SHP77 (cell line): Measurements from ENCODE around the gene TMEM184B.

ENCODE experiments used
- DNase-seq, 2 experiments: peaks; one replicate each; lab custom pipeline; 2025; lab: John Stamatoyannopoulos, UW

The TMEM184B gene

GRCh38 chr22:38308791-38309498, 36.1 kb upstream of the TMEM184B start:
- DNase-seq, result no peak

GRCh38 chr22:38305471-38306448, 33.0 kb upstream of the TMEM184B start:
- DNase-seq, result no peak

GRCh38 chr22:38304526-38304925, 31.7 kb upstream of the TMEM184B start:
- DNase-seq, result no peak

- DNase-seq, result no peak
These were observed 31.2 kb upstream of the TMEM184B start for GRCh38 chr22:38303974-38304373.

GRCh38 chr22:38302906-38303305, 30.1 kb upstream of the TMEM184B start:
- DNase-seq, result no peak

- no peak for DNase-seq
These were observed 28.1 kb upstream of the TMEM184B start for GRCh38 chr22:38300946-38301345.

- no peak for DNase-seq
These were observed 27.6 kb upstream of the TMEM184B start for GRCh38 chr22:38300197-38300945.

GRCh38 chr22:38299770-38300102, 26.9 kb upstream of the TMEM184B start:
- no peak for DNase-seq

- DNase-seq, result no peak
These were observed 25.6 kb upstream of the TMEM184B start for GRCh38 chr22:38298312-38299005.

- DNase-seq, result no peak
These were observed 23.6 kb upstream of the TMEM184B start for GRCh38 chr22:38296372-38296771.

- no peak for DNase-seq
These were observed 23.1 kb upstream of the TMEM184B start for GRCh38 chr22:38295863-38296262.

- DNase-seq, result no peak
These were observed 22.5 kb upstream of the TMEM184B start for GRCh38 chr22:38295339-38295738.

- no peak for DNase-seq
These were observed 21.4 kb upstream of the TMEM184B start for GRCh38 chr22:38294193-38294592.

GRCh38 chr22:38292694-38293093, 19.9 kb upstream of the TMEM184B start:
- no peak for DNase-seq

GRCh38 chr22:38291201-38291777, 18.5 kb upstream of the TMEM184B start:
- DNase-seq, result no peak

GRCh38 chr22:38290347-38290746, 17.5 kb upstream of the TMEM184B start:
- no peak for DNase-seq

- no peak for DNase-seq
These were observed 16.8 kb upstream of the TMEM184B start for GRCh38 chr22:38289583-38290082.

- DNase-seq, result no peak
These were observed 14.3 kb upstream of the TMEM184B start for GRCh38 chr22:38286915-38287669.

- no peak for DNase-seq
These were observed 12.2 kb upstream of the TMEM184B start for GRCh38 chr22:38285018-38285417.

- DNase-seq, result peak in 1 of 2 experiments; percentile 57
These were observed 11.2 kb upstream of the TMEM184B start for GRCh38 chr22:38284042-38284402.

GRCh38 chr22:38282397-38282796, 9.6 kb upstream of the TMEM184B start:
- no peak for DNase-seq
